HL-60 (cell line): ENCODE measurements around the gene ZBTB2.

Experiments
- DNase-seq, 2 experiments: peaks; one replicate each; pipeline ENCODE4 v3.0.0-alpha.2; 2010 to 2020; ENCODE audit warnings: low read depth in 1 of 2, low spot score in 1 of 2
- H3K27ac ChIP-seq: fragments of 250-450 bp; sonication (Bioruptor Pico); replicated peaks from 2 replicates; pipeline ENCODE4 v1.5.1; 2020; ENCODE audit warnings: mild to moderate bottlenecking, moderate library complexity
- H3K27me3 ChIP-seq: fragments of 250-450 bp; sonication (Bioruptor Pico); 2 replicates; pipeline ENCODE4 v1.5.1; 2021; ENCODE audit warnings: mild to moderate bottlenecking, moderate library complexity; ENCODE audit not compliant: insufficient read depth, poor library complexity, severe bottlenecking
- H3K4me3 ChIP-seq: replicated peaks from 2 replicates; pipeline ENCODE4 v1.5.1; 2011; ENCODE audit warnings: mild to moderate bottlenecking, control low read depth, low read length; ENCODE audit not compliant: insufficient read depth
- CTCF ChIP-seq: IDR thresholded peaks from one replicate; pipeline ENCODE4 v1.5.1; 2011; ENCODE audit warnings: low read length, control low read depth, inconsistent platforms; ENCODE audit not compliant: insufficient read depth
- GABPA ChIP-seq: IDR thresholded peaks from 2 replicates; pipeline ENCODE4 v1.6.1; 2012; ENCODE audit warnings: low read depth
- POLR2AphosphoS5 ChIP-seq: IDR thresholded peaks from 2 replicates; pipeline ENCODE4 v1.6.1; 2012; ENCODE audit warnings: low read depth
- REST ChIP-seq: IDR thresholded peaks from 2 replicates; pipeline ENCODE4 v1.6.1; 2012; ENCODE audit warnings: low read depth; ENCODE audit not compliant: insufficient replicate concordance
- SPI1 ChIP-seq: IDR thresholded peaks from 2 replicates; pipeline ENCODE4 v1.6.1; 2012; ENCODE audit warnings: low read depth, mild to moderate bottlenecking, borderline replicate concordance
- long read RNA-seq: library from polyadenylated mRNA; unstranded; transcript quantifications from one replicate; pipeline ENCODE4 v2.0.0, GENCODE V29; 2020

The ZBTB2 gene
- long read RNA-seq, transcript ZBTB2-201 (3 exons, 3,090 nt): major isoform, 30 of 37 reads
- long read RNA-seq, partial matches to known transcripts: 2 of 37 reads
- long read RNA-seq, other reads (novel, unspliced or antisense): 5 of 37 reads

GRCh38 chr6:151391471-151392413 is at the start of gene ZBTB2:
TSS of gene ZBTB2 (minus strand) at chr6:151391559. CDS start at chr6:151373637, 17,922 bp downstream.
- no peaks in the 10 kb centered on the region for H3K27me3 ChIP-seq
- H3K4me3 ChIP-seq: peak within 1 kb of the TSS; percentile 78
- DNase-seq: peak; percentile 34 to 64
- TF ChIP-seq POLR2AphosphoS5 (no peak; the same call in 1 of the 2 replicates), SPI1 (no peak)
- H3K27ac ChIP-seq: peak within 1 kb of the TSS; percentile 93

DNA sequence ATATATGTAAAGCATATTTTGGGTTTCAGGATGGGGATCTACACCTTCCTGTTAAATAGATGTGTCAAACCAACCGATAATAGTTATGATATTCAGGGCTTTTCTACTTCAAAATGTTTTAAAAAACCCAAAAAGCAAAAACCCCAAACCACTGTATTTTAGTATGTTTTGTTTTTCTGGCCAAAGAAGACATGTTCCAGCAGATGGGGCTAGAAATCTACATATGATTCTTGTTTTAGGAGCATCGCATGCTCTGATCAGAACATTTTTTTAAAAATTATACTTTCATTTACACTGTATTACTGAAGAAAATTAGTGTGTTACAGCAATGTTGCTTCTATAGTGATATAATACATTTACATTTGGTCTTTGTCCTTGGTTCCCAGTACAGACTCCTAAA is 49.6 kb upstream of the ZBTB2 start:
- H3K27ac ChIP-seq: no peak overlapping the region
- H3K4me3 ChIP-seq: no peak overlapping the region
- H3K27me3 ChIP-seq: no peaks in the 10 kb centered on the region
- DNase-seq: no peak
- TF ChIP-seq POLR2AphosphoS5: no peak
- TF ChIP-seq SPI1: no peak
- TF ChIP-seq CTCF: no peak
- no peak for TF ChIP-seq GABPA
- TF ChIP-seq REST: no peak

DNA sequence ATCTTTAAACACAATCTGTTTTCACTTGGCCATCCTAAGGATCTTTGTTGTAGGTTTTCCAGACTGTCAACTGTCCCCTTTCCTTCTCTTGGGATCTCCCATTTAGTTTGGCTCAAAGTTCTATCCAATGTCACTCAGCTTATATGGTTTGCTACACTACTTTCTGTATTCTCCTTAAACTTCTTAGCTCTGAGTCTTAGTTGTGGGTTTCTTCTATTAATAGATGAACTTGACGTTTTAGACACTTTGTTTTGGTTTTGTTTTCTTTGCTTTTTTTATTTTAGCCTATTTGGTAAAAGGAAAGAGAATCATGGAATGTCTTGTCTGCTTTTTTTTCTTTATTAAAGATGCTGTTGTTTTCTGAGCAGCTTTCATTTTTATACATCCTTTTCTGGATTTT is 49.1 kb upstream of the ZBTB2 start:
- H3K27ac ChIP-seq: no peak overlapping the region
- H3K4me3 ChIP-seq: no peak overlapping the region
- DNase-seq: no peak
- H3K27me3 ChIP-seq: no peaks in the 10 kb centered on the region
- TF ChIP-seq REST (no peak), GABPA (no peak), POLR2AphosphoS5 (no peak), SPI1 (no peak), CTCF (no peak)

DNA sequence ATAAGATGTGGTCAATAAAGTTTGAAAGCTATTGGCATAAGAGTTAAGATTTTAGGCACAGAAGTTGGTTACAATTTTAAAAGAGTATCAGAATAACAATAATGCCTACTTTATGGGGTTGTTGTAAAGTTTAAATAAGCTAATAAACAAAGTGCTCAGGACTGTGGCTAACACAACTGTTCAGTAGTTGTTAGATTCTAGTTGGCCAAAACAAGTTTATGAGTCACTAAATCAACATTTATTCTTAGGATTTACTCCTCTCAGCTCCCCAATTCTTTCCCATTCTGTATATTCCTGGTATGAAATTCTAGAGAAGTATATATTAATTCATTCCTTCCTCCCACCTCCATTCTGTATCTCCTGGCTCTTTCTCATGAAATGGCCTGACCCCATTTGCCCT is 46.0 kb upstream of the ZBTB2 start:
- H3K4me3 ChIP-seq: no peak overlapping the region
- no peak overlapping the region for H3K27ac ChIP-seq
- no peaks in the 10 kb centered on the region for H3K27me3 ChIP-seq
- TF ChIP-seq GABPA: no peak
- TF ChIP-seq CTCF: no peak
- no peak for TF ChIP-seq SPI1
- no peak for TF ChIP-seq POLR2AphosphoS5
- TF ChIP-seq REST: no peak
- DNase-seq: no peak
